HCT116 (cell line): Measurements from ENCODE around the gene BSG. TPM values are rescaled to one million over a fixed set of nuclear protein-coding genes. Genes with fewer than 3 reads are reported as not detected.

Source experiments
- ATAC-seq: fragments of 200-7000 bp; cut with Tn5 transposase; 2 replicates; pipeline ENCODE4 v1.9.1; 2020; ENCODE audit warnings: mild to moderate bottlenecking, moderate library complexity
- BruUV-seq: library from RNA; stranded (reverse); fragments of 400-500 nt; replicated peaks from 2 replicates; lab custom pipeline; 2021; lab: Mats Ljungman, UMichigan
- CTCF ChIA-PET: fragments of 300-600 bp; sonication (Branson Sonifier 250); formaldehyde crosslinking; loops from one replicate; lab custom pipeline; 2021; ENCODE audit warnings: antibody characterized with exemption; lab: Charles Lee
- POLR2A ChIA-PET: fragments of 300-600, 350-600 bp; sonication (Branson Sonifier 250); formaldehyde crosslinking; loops from one replicate; lab custom pipeline; 2021; ENCODE audit warnings: antibody characterized with exemption; lab: Charles Lee
- RAD21 ChIA-PET, 2 experiments: fragments of 300-600 bp; sonication (Branson Sonifier 250); formaldehyde crosslinking; loops; one replicate each; lab custom pipeline; 2023; ENCODE audit warnings: low total read pairs in 2 of 2; ENCODE audit not compliant: uncharacterized antibody in 2 of 2, unreplicated experiment in 2 of 2, low non-redundant PET in 1 of 2; lab: Charles Lee
- DNase-seq: peaks from one replicate; pipeline ENCODE4 v3.0.0-alpha.2; 2010; ENCODE audit warnings: low read depth, low spot score
- H2AFZ ChIP-seq: fragments of 200-600 bp; shearing (Covaris generic), sonication (generic); 2 replicates; pipeline ENCODE4 v1.6.1; 2017; ENCODE audit warnings: low read depth, mixed run types, mixed read lengths, antibody characterized with exemption, low read length; ENCODE audit not compliant: poor library complexity, severe bottlenecking
- H3K27ac ChIP-seq: 2 replicates; pipeline ENCODE4 v1.5.1; 2012; ENCODE audit warnings: low read depth, low read length
- H3K27me3 ChIP-seq: fragments of 200-600 bp; sonication (generic); 2 replicates; pipeline ENCODE4 v1.6.1; 2016; ENCODE audit warnings: mixed run types, low read length, mixed read lengths; ENCODE audit not compliant: insufficient read depth
- H3K36me3 ChIP-seq, 2 experiments: fragments of 200-500 bp in 1 of 2; fragments of 200-600 bp in 1 of 2; sonication (Bioruptor generic) in 1 of 2; sonication (generic) in 1 of 2; 2 replicates each; pipeline versions ENCODE4 v1.5.1 to v1.6.1; 2014 to 2016; ENCODE audit warnings: low read length in 2 of 2, inconsistent platforms in 1 of 2, mixed read lengths in 1 of 2, mixed run types in 1 of 2; ENCODE audit not compliant: insufficient read depth in 2 of 2, control insufficient read depth in 1 of 2
- H3K4me1 ChIP-seq, 2 experiments: fragments of 200-600 bp in 1 of 2; sonication (generic) in 1 of 2; 2 replicates each; pipeline versions ENCODE4 v1.5.1 to v1.6.1; 2012 to 2017; ENCODE audit warnings: low read length in 2 of 2, inconsistent platforms in 1 of 2, mild to moderate bottlenecking in 1 of 2, mixed read lengths in 1 of 2, mixed run types in 1 of 2, moderate library complexity in 1 of 2; ENCODE audit not compliant: insufficient read depth in 2 of 2, control insufficient read depth in 1 of 2
- H3K4me2 ChIP-seq: fragments of 200-600 bp; sonication (generic); 2 replicates; pipeline ENCODE4 v1.6.1; 2017; ENCODE audit warnings: mixed run types, low read length, mixed read lengths
- H3K4me3 ChIP-seq, 2 experiments: fragments of 200-600 bp in 1 of 2; sonication (generic) in 1 of 2; replicated peaks in 1 of 2; 2 replicates each; pipeline ENCODE4 v1.5.1; 2011 to 2016; ENCODE audit warnings: low read length in 2 of 2, control low read depth in 1 of 2, low read depth in 1 of 2, mild to moderate bottlenecking in 1 of 2, mixed read lengths in 1 of 2, mixed run types in 1 of 2
- H3K79me2 ChIP-seq: fragments of 200-600 bp; sonication (generic); 2 replicates; pipeline ENCODE4 v1.6.1; 2017; ENCODE audit warnings: mild to moderate bottlenecking, mixed run types, low read length, moderate library complexity, mixed read lengths; ENCODE audit not compliant: insufficient read depth
- H3K9ac ChIP-seq: fragments of 200-600 bp; sonication (generic); 2 replicates; pipeline ENCODE4 v1.6.1; 2016; ENCODE audit warnings: low read length, mixed read lengths
- H3K9me2 ChIP-seq: fragments of 200-600 bp; sonication (generic), shearing (Covaris generic); 2 replicates; pipeline ENCODE4 v1.6.1; 2017; ENCODE audit warnings: mixed run types, mild to moderate bottlenecking, moderate library complexity; ENCODE audit not compliant: insufficient read depth
- H3K9me3 ChIP-seq, 2 experiments: fragments of 200-500 bp in 1 of 2; fragments of 200-600 bp in 1 of 2; sonication (Bioruptor generic) in 1 of 2; sonication (generic) in 1 of 2; 2 replicates each; pipeline ENCODE4 v1.6.1; 2014 to 2017; ENCODE audit warnings: low read length in 2 of 2, mixed read lengths in 2 of 2, inconsistent platforms in 1 of 2, low read depth in 1 of 2, mild to moderate bottlenecking in 1 of 2, mixed run types in 1 of 2, moderate library complexity in 1 of 2; ENCODE audit not compliant: control insufficient read depth in 1 of 2, insufficient read depth in 1 of 2
- H4K20me1 ChIP-seq: fragments of 200-600 bp; sonication (generic), shearing (Covaris generic); 2 replicates; pipeline ENCODE4 v1.6.1; 2017; ENCODE audit warnings: mixed run types, mild to moderate bottlenecking, moderate library complexity; ENCODE audit not compliant: insufficient read depth
- ATF3 ChIP-seq: IDR thresholded peaks from 2 replicates; pipeline ENCODE4 v1.6.1; 2012
- EZH2 ChIP-seq: fragments of 200-600 bp; sonication (generic); IDR thresholded peaks from 2 replicates; pipeline ENCODE4 v1.6.1; 2017; ENCODE audit warnings: antibody characterized with exemption, mixed run types
- JUND ChIP-seq: IDR thresholded peaks from 2 replicates; pipeline ENCODE4 v1.6.1; 2012
- MAX ChIP-seq: IDR thresholded peaks from 2 replicates; pipeline ENCODE4 v1.6.1; 2012
- POLR2A ChIP-seq: IDR thresholded peaks from 2 replicates; pipeline ENCODE4 v1.7.0; 2011; ENCODE audit warnings: borderline replicate concordance; ENCODE audit not compliant: insufficient read depth, insufficient read length; ENCODE audit errors: extremely low read depth
- RAD21 ChIP-seq: IDR thresholded peaks from 2 replicates; pipeline ENCODE4 v1.6.1; 2012; ENCODE audit warnings: low read depth, mild to moderate bottlenecking
- REST ChIP-seq: IDR thresholded peaks from 2 replicates; pipeline ENCODE4 v1.6.1; 2012; ENCODE audit warnings: low read depth
- TCF7L2 ChIP-seq: IDR thresholded peaks from 2 replicates; pipeline ENCODE4 v1.7.0; 2011; ENCODE audit warnings: borderline replicate concordance, inconsistent platforms; ENCODE audit not compliant: insufficient read depth, insufficient read length; ENCODE audit errors: extremely low read depth
- YY1 ChIP-seq: IDR thresholded peaks from 2 replicates; pipeline ENCODE4 v1.6.1; 2011; ENCODE audit warnings: low read length, low read depth, moderate library complexity, mild to moderate bottlenecking; ENCODE audit not compliant: insufficient replicate concordance; ENCODE audit errors: extremely low read depth
- ZNF274 ChIP-seq: fragments of 200-500 bp; sonication (Bioruptor generic); IDR thresholded peaks from 2 replicates; pipeline ENCODE4 v1.6.1; 2014; ENCODE audit warnings: mild to moderate bottlenecking, low read depth, low read length, inconsistent platforms
- intact Hi-C: fragments of 100-400 bp; cut with micrococcal nuclease; formaldehyde crosslinking; loops from 2 replicates; pipeline ENCODE4 v1.10.0; 2022
- total RNA-seq: library from RNA; stranded (reverse); gene quantifications from one replicate; pipeline ENCODE4 v1.2.1, GENCODE V29; 2021; ENCODE audit not compliant: unreplicated experiment

BSG gene
- total RNA-seq, 1 experiment from 2014 or later: 603 TPM

GRCh38 chr19:570937-571565, 1.3 kb upstream of the BSG start:
- TF ChIP-seq MAX (peak; percentile 59; the same call in 1 of the 2 replicates), TCF7L2 (peak; percentile 73), YY1 (peak; percentile 18), RAD21 (no peak)
- Histone ChIP-seq H3K4me3 (peak overlapping the region; percentile 71 to 96), H3K9me2 (no peaks in the 10 kb centered on the region), H2AFZ (peak overlapping the region; percentile 61), H3K79me2 (peaks cover 37% of the 10 kb centered on the region), H3K9me3 (no peaks in the 10 kb centered on the region), H3K4me2 (peak overlapping the region; percentile 97), H3K9ac (peak overlapping the region; percentile 100), H3K27me3 (no peaks in the 10 kb centered on the region), H3K4me1 (peaks cover 3 to 34% of the 10 kb centered on the region in 2 experiments; a peak in 3 of 4 replicates), H3K27ac (peak overlapping the region; percentile 97), H4K20me1 (peaks cover 6% of the 10 kb centered on the region; the same call in 1 of the 2 replicates), H3K36me3 (peaks cover 3 to 9% of the 10 kb centered on the region in 2 experiments; a peak in 1 of 4 replicates)
- peak; percentile 45 for ATAC-seq
- POLR2A ChIA-PET: interaction anchor here (1.3 to 1.8 kb wide), 2 partner anchors 15 to 39 kb away, joined by 8 to 9 read pairs; no protein-coding TSS in a partner anchor
- BruUV-seq: no TSS peak
- RAD21 ChIA-PET: no interaction called here
- DNase-seq: no peak
- CTCF ChIA-PET: interaction anchor here (1.5 to 1.9 kb wide), 2 partner anchors 15 to 60 kb away, joined by 4 to 5 read pairs; no protein-coding TSS in a partner anchor
- intact Hi-C loops: loop anchor here (1.0 kb wide), 1 partner anchor 36 kb away; no protein-coding TSS in a partner anchor

- ChIA-PET RAD21 (no interaction called here), CTCF (interaction anchor here (0.9 to 1.9 kb wide), 4 partner anchors 13 to 61 kb away, joined by 3 to 5 read pairs (median 4); no protein-coding TSS in a partner anchor), POLR2A (interaction anchor here (0.5 to 1.8 kb wide), 4 partner anchors 15 to 451 kb away, joined by 4 to 9 read pairs (median 7); no protein-coding TSS in a partner anchor)
- Histone ChIP-seq H3K79me2 (peaks cover 42% of the 10 kb centered on the region), H3K4me1 (peaks cover 4 to 34% of the 10 kb centered on the region in 2 experiments; a peak in 3 of 4 replicates), H3K4me2 (peak overlapping the region; percentile 97), H3K9me2 (no peaks in the 10 kb centered on the region), H3K27me3 (no peaks in the 10 kb centered on the region), H3K27ac (peak overlapping the region; percentile 97), H3K36me3 (peaks cover 0 to 9% of the 10 kb centered on the region in 2 experiments; a peak in 1 of 4 replicates), H3K9ac (peak overlapping the region; percentile 100), H2AFZ (no peak overlapping the region), H3K9me3 (no peaks in the 10 kb centered on the region), H3K4me3 (peak overlapping the region; percentile 71 to 96), H4K20me1 (peaks cover 6% of the 10 kb centered on the region; the same call in 1 of the 2 replicates)
- intact Hi-C loops: loop anchor here (1.0 kb wide), 1 partner anchor 36 kb away; no protein-coding TSS in a partner anchor
- TF ChIP-seq REST: no peak
- no peak for TF ChIP-seq ATF3
- TF ChIP-seq POLR2A: no peak
- TF ChIP-seq EZH2: no peak
- TF ChIP-seq ZNF274: no peak
- no peak for TF ChIP-seq RAD21
- TF ChIP-seq JUND: no peak
- no peak for TF ChIP-seq YY1
- peak; percentile 37 for ATAC-seq
- BruUV-seq: TSS peak; percentile 89
- DNase-seq: no peak
Observed at GRCh38 chr19:571566-571974, 826 bp upstream of the BSG start.
